ENCODE measurements around the gene OSBPL6.

OSBPL6 gene

GRCh38 chr2:178441426-178441825, 247.1 kb downstream of the OSBPL6 start:
- DNase-seq (ENCODE audit: low read depth in 2 of 2): no peak

DNA sequence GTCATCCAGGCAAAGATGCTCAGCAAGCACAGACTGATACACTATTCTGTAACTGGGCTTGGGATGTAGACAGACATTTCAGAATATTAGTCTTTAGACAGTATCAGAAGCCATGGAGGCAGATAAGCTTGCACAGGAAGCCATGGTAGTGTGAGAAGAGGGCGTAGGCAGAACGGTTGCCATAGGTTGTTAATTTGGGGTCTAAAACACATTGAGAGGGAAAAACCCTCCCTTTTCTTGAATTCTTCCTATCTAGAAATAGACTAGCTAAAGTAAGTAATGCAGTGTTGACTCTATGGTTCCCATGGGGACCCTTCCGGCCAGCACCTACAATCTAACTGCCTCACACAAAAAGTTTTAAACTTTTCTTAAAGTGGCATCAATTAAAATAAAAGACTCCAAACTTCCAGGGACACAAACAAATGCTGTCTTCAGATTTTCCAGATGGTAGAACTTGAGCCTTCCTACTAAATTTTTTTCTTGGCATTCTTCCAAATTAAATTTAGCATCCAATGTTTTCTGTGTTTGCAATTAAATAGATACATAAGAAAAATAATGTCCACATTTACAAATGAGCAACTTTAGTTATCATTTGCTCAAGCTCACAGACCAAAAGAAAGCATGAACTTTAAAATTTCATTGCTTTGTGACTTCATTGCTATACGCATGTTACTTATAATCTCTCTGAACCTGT, 254.8 kb downstream of the OSBPL6 start:
- DNase-seq (ENCODE audit: low read depth in 2 of 2): no peak

DNA sequence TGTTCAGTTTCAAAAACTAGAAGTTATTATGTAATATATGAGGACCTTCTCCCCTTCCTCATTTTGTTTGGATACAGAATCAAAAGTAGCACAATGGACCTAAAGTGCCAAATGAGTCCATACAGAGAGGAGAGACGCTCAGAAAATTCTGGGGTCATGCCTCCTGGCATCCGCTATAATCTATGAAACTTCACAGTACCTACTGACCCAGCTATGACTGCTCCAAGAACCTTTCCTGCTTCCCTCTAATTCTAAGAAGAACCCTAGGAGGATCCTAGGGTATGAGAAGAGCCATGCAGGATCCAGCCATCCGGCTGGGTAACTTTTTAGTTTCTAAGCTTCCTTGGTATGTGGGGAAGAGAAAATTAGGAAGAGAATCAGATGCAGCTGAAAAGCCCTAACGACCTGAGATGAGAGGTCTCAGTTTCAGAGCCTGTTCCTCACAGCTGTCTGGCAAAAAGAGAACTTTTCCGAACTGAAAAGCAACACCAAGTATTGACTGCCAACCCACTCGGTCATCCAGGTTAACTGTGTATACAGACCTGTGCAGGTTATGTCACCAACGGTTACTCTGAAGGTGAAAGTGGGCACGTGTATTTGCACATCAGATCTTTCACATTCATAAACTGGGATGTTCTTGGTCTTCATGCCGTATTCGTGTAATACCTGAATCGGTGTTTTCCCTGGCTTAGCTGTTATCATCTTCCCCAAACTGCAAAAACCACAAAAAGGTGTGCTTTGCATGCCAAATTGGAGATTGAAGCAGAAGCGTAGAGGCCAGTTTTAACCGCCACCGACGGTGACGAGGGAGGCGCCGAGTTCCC, 255.6 kb downstream of the OSBPL6 start:
- DNase-seq (ENCODE audit: low read depth in 2 of 2): no peak

DNA sequence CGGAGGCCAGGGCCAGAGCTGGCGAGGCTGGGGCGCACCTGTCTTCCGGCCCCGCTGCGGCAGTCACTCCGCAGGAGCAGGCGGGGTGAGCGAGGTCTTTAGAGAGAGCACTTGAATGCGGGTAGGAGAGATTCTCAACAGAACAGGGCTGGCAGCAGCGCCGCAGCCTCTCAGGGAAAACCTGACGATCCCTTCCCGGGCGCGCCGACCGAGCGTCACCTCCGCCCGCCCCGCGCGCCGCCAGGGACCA, 256.1 kb downstream of the OSBPL6 start:
- DNase-seq (ENCODE audit: low read depth in 2 of 2): peak in 1 of 2 donors; percentile 52

DNA sequence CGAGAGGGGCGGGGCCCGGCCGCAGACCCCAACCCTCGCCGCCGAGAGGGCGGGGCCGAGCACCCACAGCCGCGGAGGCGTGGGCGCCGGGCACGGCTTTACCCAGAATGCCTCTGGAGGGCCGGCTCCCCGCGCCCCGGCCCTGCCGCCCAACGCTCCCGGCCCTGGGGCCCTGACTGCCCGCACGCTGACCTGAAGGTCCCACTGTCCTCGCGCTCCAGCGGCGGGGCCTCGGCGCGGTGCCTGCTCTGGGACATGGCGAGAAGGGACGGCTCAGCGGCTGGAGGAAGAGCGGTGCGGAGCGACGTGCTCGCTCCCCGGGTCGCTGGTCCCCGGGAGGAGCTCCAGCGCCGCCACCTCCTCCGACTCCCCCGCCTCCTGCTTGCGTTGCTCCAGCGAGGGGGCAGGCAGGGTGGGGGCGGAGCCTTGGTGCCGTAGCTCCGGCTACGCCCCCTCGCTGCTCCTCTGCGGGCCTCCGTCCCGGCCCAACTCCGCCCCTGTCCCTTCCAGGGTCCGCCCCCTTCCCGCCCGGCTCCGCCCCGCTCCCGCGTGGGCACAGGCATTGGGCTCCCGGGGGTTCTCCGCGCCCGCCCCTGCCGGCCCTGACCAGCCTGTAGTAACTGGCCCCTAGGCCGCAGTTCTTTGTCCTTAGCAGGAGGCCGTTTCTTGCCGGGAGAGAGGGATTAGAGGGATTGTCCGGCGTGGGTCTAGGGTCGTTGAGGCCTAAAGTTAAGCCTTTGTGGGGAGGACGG, 256.6 kb downstream of the OSBPL6 start, which contains the start of the genes PJVK and PRKRA:
PJVK (plus strand) TSS at position 605 of the 752 bp plus-strand sequence. CDS start 2,032 bp downstream, outside the sequence.
PRKRA (minus strand) TSS at position 402 of the 752 bp plus-strand sequence; CDS start at position 257, 145 bp downstream.
- peak; percentile 92 to 93 for DNase-seq (ENCODE audit: low read depth in 2 of 2)

DNA sequence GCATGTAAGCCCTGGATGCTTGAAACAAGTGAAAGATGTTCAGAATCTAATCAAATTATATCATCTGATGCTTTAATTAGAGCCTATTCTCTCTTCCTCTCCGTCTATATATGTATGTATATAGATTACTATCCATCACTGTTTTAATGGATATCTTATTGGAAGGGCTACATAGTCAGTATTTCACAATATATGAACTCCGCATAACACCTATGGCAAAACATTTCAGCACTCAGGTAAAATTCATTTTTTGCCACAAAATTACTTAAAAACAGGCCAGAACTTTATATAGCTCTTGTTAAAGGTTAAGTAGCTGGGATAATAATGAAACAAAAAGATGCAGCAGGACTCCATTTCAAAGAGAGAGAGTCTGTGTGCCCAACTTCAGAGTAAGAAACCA, 258.0 kb downstream of the OSBPL6 start:
- DNase-seq (ENCODE audit: low read depth in 2 of 2): no peak

All from activated CD4-positive, alpha-beta T cell treated with anti-CD3 and anti-CD28 coated beads for 24 hours (primary cell).